Choroid plexus epithelial cell (primary cell): ENCODE results near the gene FBXO4.

Experiments
- DNase-seq: peaks from one replicate; pipeline ENCODE4 v3.0.0-alpha.2; 2010; ENCODE audit warnings: low read depth
- H3K4me3 ChIP-seq: 2 replicates; pipeline ENCODE4 v1.5.1; 2011; ENCODE audit warnings: low read depth, mild to moderate bottlenecking, control low read depth, low read length, moderate library complexity
- CTCF ChIP-seq: conservative IDR thresholded peaks from 2 replicates; pipeline ENCODE4 v1.5.1; 2011; ENCODE audit warnings: low read depth, mild to moderate bottlenecking, control low read depth, inconsistent platforms, low read length, moderate library complexity

FBXO4 gene

GRCh38 chr5:41951224-41951623, 26.1 kb downstream of the FBXO4 start:
- no peak overlapping the region for H3K4me3 ChIP-seq
- no peak for TF ChIP-seq CTCF
- no peak for DNase-seq

DNA sequence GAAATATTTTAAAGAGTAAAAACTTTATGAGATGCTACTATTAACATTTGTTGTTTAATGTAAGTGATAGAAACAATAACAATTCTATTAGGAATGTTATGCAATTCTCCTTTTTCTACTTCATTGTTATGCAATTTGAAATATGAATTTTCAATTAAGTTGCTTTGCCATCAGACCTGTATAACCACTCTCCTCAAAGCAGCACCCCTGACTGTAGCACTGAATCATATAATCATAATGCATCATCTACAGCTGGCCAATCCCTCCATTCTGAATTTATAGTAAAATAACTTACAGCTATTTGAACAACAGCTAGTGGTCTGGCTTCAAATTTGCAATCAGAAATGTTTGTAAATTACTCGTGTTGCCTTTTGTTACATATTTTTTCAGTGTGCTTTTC, 29.2 kb downstream of the FBXO4 start:
- TF ChIP-seq CTCF, result no peak
- no peak overlapping the region for H3K4me3 ChIP-seq
- no peak for DNase-seq

- no peak for TF ChIP-seq CTCF
- H3K4me3 ChIP-seq, result no peak overlapping the region
- DNase-seq, result no peak
These were observed 30.4 kb downstream of the FBXO4 start for GRCh38 chr5:41955432-41956024.

- no peak overlapping the region for H3K4me3 ChIP-seq
- TF ChIP-seq CTCF, result no peak
- no peak for DNase-seq
These were observed 31.9 kb downstream of the FBXO4 start for GRCh38 chr5:41956943-41957342.

- no peak for TF ChIP-seq CTCF
- DNase-seq, result no peak
- H3K4me3 ChIP-seq, result no peak overlapping the region
These were observed 35.4 kb downstream of the FBXO4 start for GRCh38 chr5:41960481-41960880.

DNA sequence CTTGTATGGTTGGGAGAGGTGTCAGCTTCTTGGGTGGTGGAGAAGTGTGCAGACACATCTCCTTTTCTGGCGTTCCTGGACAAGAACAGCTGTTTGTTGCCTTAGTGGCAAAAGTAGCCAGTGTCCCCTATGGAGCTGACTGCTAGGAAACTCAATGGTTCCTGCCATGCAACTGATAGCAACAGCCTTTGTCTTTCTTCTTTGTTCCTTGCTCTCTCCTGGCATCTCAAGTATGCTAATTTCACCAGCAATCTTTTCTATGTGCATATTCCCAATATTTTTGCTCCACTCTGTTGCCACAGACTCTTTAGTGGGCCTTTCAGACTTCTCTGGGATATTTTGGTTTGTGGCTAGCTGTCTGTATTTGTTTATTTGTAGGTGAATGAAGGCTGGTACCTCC, 36.7 kb downstream of the FBXO4 start:
- H3K4me3 ChIP-seq, result no peak overlapping the region
- no peak for TF ChIP-seq CTCF
- DNase-seq, result no peak

GRCh38 chr5:41962491-41962890, 37.4 kb downstream of the FBXO4 start:
- H3K4me3 ChIP-seq, result no peak overlapping the region
- DNase-seq, result no peak
- no peak for TF ChIP-seq CTCF
